Measurements from ENCODE around the gene GSTM3. TPM values are rescaled to one million over a fixed set of nuclear protein-coding genes. Genes with fewer than 3 reads are reported as not detected.
"Not testable (repeated sequence)": the region's sequence is repeated elsewhere in the genome, so short reads cannot be mapped to it uniquely, and the experiment has no call there.

GSTM3 gene
- total and polyA plus RNA-seq, 2 experiments from 2014 or later: 297 to 962 TPM

GRCh38 chr1:109750920-109751319, 10.1 kb upstream of the GSTM3 start:
- TF ChIP-seq EZH2phosphoT487 (IDR thresholded peaks at IDR 0.05; ENCODE audit: low read depth, severe bottlenecking, unreplicated experiment) (no peak), CTCF (IDR thresholded peaks at IDR 0.05; ENCODE audit: poor library complexity) (no peak), EZH2 (IDR thresholded peaks at IDR 0.05; ENCODE audit: borderline replicate concordance) (no peak)
- no peaks in the 10 kb centered on the region for H3K9me3 ChIP-seq (ENCODE audit: low read depth)
- H3K27ac ChIP-seq: no peak overlapping the region
- H3K4me3 ChIP-seq: no peak overlapping the region
- H3K79me2 ChIP-seq: no peaks in the 10 kb centered on the region
- H4K20me1 ChIP-seq (ENCODE audit: insufficient read depth, poor library complexity, severe bottlenecking): no peaks in the 10 kb centered on the region
- H3K36me3 ChIP-seq (replicated peaks; ENCODE audit: insufficient read depth, low read depth): no peaks in the 10 kb centered on the region
- H3K4me2 ChIP-seq: no peak overlapping the region
- 92% methylated on average over 6 of the region's 6 CpGs for WGBS (ENCODE audit: low lambda C conversion rate, missing lambda C conversion rate)
- no peak for DNase-seq (ENCODE audit: low spot score)
- no peaks in the 10 kb centered on the region for H3K27me3 ChIP-seq
- no peaks in the 10 kb centered on the region for H3K4me1 ChIP-seq (ENCODE audit: insufficient read depth)
- H2AFZ ChIP-seq: no peak overlapping the region
- H3K9me2 ChIP-seq (replicated peaks; ENCODE audit: insufficient read depth): no peaks in the 10 kb centered on the region

- no peaks in the 10 kb centered on the region for H3K27me3 ChIP-seq
- WGBS (ENCODE audit: low lambda C conversion rate, missing lambda C conversion rate): 90% methylated on average over 11 of the region's 11 CpGs
These were observed 9.5 kb upstream of the GSTM3 start for GRCh38 chr1:109750241-109750882.

GRCh38 chr1:109749221-109749620, 8.4 kb upstream of the GSTM3 start:
- no peak overlapping the region for H2AFZ ChIP-seq
- no peak for DNase-seq (ENCODE audit: low spot score)
- H3K4me1 ChIP-seq (ENCODE audit: insufficient read depth): no peaks in the 10 kb centered on the region
- H4K20me1 ChIP-seq (ENCODE audit: insufficient read depth, poor library complexity, severe bottlenecking): no peaks in the 10 kb centered on the region
- H3K79me2 ChIP-seq: no peaks in the 10 kb centered on the region
- H3K9me2 ChIP-seq (replicated peaks; ENCODE audit: insufficient read depth): no peaks in the 10 kb centered on the region
- no peak overlapping the region for H3K4me2 ChIP-seq
- TF ChIP-seq CTCF (IDR thresholded peaks at IDR 0.05; ENCODE audit: poor library complexity) (no peak), EZH2phosphoT487 (IDR thresholded peaks at IDR 0.05; ENCODE audit: low read depth, severe bottlenecking, unreplicated experiment) (no peak), EZH2 (IDR thresholded peaks at IDR 0.05; ENCODE audit: borderline replicate concordance) (no peak)
- H3K9me3 ChIP-seq (ENCODE audit: low read depth): no peaks in the 10 kb centered on the region
- no peaks in the 10 kb centered on the region for H3K27me3 ChIP-seq
- no peak overlapping the region for H3K4me3 ChIP-seq
- H3K36me3 ChIP-seq (replicated peaks; ENCODE audit: insufficient read depth, low read depth): no peaks in the 10 kb centered on the region
- H3K27ac ChIP-seq: no peak overlapping the region

More at GRCh38 chr1:109750241-109750882, 9.5 kb upstream of the GSTM3 start:
- Histone ChIP-seq H3K4me2 (no peak overlapping the region), H3K4me1 (ENCODE audit: insufficient read depth) (no peaks in the 10 kb centered on the region), H2AFZ (no peak overlapping the region), H3K4me3 (no peak overlapping the region), H4K20me1 (ENCODE audit: insufficient read depth, poor library complexity, severe bottlenecking) (no peaks in the 10 kb centered on the region), H3K27ac (no peak overlapping the region), H3K79me2 (no peaks in the 10 kb centered on the region), H3K9me2 (replicated peaks; ENCODE audit: insufficient read depth) (no peaks in the 10 kb centered on the region), H3K9me3 (ENCODE audit: low read depth) (no peaks in the 10 kb centered on the region), H3K36me3 (replicated peaks; ENCODE audit: insufficient read depth, low read depth) (no peaks in the 10 kb centered on the region)
- TF ChIP-seq EZH2phosphoT487 (IDR thresholded peaks at IDR 0.05; ENCODE audit: low read depth, severe bottlenecking, unreplicated experiment): no peak
- TF ChIP-seq CTCF (IDR thresholded peaks at IDR 0.05; ENCODE audit: poor library complexity): no peak
- no peak for TF ChIP-seq EZH2 (IDR thresholded peaks at IDR 0.05; ENCODE audit: borderline replicate concordance)
- no peak for DNase-seq (ENCODE audit: low spot score)

- H3K79me2 ChIP-seq; H3K9me3 ChIP-seq (ENCODE audit: low read depth); H3K4me2 ChIP-seq; H3K27me3 ChIP-seq; H3K4me1 ChIP-seq (ENCODE audit: insufficient read depth); H3K9me2 ChIP-seq (replicated peaks; ENCODE audit: insufficient read depth); H3K36me3 ChIP-seq (replicated peaks; ENCODE audit: insufficient read depth, low read depth); H4K20me1 ChIP-seq (ENCODE audit: insufficient read depth, poor library complexity, severe bottlenecking); H3K4me3 ChIP-seq; DNase-seq (ENCODE audit: low spot score); H2AFZ ChIP-seq; H3K27ac ChIP-seq: not testable (repeated sequence)
- 88% methylated on average over 10 of the region's 10 CpGs for WGBS (ENCODE audit: low lambda C conversion rate, missing lambda C conversion rate)
These were observed 7.5 kb upstream of the GSTM3 start for GRCh38 chr1:109748311-109748710.
